GM20431 (cell line): Measurements from ENCODE around the gene RAD51AP2.
"Not testable (repeated sequence)": the region's sequence is repeated elsewhere in the genome, so short reads cannot be mapped to it uniquely, and the experiment has no call there.

Experiments used
- in situ Hi-C: fragments of 300-500 bp; cut with MseI, MboI; formaldehyde crosslinking; loops from one replicate; pipeline ENCODE4 v1.15.0; 2020; ENCODE audit warnings: low sequenced_read_pairs; ENCODE audit not compliant: unreplicated experiment

RAD51AP2 gene

DNA sequence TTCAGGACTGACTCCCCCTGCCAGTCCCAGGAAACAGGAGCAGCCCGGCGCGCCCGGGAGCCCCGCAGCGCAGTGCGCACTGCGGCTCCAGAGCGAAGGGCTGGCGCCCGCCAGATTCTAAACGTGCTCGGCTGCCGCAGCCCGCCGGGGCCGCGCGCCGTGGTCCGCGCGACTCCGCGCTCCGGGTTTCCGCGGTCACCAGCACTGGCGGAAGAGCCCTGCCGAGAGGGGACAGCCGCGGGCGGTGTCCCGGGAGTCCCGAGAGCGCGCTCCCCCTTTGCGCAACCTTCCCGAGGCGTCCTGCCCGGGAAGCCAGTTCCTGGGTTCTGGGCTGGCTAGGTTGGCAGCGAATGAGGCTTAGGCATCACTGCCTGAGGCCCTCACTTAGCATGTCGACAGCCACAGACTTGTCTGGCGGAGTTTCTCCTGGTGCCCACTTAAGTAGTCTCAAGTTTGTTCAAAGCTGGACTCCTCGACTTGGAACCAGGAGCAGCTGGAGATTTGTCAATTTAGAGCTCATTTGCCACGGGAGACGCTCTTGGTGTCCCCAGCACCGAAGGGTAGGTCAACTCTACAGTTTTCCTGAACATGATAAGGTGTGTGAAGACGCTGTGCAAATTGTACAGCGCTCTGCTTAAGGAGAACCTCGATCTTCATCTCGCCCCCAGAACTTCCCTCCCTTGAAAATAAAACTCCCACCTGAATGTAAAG is 20.8 kb upstream of the RAD51AP2 start:
- in situ Hi-C loops: no loop called here

DNA sequence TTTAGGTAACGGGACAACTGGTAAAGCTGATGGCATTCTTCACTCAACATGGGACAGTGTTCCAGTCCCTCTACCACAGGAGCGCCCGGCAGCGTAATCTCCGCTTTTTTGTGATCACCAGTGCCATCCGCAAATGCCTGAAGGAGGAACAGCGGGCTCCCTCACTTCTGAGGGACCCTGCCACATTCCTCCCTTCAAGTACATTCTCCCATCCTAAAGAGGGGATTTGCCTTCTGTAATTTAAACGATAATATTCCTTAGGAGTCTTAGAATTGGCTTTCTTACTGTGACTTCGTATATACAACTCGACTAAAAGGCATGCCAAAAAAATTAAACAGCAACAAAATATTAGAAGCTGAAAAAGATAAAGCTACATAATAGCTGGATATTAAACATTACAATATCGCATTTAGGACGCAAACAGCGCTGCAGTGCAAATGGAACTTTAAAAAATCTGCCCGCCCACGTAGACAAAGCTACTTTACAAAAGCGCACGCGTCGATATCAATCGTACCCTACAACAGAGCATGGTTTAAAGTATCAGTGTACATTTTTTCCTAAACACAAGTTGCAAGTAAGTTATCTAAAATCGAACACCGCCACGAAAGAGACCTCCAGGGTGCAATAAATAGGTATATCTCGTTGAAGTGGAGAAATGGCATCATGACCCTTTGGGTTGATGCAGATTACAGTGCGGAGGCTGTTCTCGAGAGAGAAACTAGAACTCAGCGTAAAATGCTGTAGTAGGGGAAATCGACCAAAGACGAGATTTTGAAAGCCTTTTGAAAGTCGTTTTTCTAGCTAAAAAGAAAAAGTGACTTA is 20.0 kb upstream of the RAD51AP2 start:
- in situ Hi-C loops: no loop called here

DNA sequence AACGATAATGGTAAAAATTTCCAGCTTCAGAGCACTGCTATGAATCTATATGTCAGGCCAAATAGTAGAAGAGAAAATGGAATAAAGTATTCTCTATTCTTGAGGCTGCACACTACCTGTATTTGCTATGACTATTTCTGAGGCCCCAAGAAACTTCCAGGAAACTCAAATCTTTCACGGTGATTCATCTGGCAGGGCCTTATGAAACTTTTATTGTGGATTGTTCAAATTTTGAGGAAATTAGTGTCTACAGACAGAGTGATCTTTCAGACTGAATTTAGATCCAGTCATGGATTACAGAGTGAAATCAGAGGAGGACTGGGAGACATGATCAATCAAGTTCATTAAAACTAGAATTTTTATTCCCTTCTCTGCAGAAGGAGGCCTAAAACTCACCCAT is 18.2 kb upstream of the RAD51AP2 start:
- in situ Hi-C loops: no loop called here

DNA sequence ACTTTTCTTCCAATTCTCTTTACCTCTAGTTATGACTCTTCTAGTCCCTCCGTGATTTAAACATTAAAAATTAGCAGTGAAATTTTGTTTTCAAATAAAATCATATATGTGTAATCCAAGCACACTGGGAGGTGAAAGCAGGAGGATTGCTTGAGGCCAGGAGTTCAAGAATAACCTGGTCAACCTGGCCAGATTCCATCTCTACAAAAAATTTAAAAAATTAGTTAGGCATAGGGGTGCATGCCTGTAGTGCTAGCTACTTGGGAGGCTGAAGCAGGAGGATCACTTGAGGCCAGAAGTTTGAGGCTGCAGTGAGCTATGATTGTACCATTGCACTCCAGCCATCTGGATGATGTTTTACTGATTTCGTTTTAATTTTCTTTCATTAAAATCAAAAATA is 15.3 kb upstream of the RAD51AP2 start:
- in situ Hi-C loops: no loop called here

DNA sequence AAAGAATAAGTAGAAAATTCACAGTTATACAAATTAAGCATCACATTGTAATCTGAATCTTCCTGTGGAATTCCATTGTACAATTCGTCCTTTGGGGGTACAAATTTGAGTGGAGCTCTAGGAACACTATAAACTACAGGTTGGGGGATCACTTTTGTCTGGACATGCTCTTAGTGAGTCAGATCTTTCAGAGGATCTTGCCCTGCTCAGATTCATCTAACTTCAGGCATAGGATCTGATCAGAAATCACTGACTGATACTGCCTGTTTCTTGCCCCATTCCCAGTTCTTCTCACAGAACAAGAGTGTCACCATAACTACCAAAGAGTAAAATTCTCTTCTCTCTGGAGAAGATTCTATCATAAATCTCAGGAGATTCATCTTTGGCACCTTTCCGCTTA is 11.5 kb upstream of the RAD51AP2 start:
- in situ Hi-C loops: no loop called here

DNA sequence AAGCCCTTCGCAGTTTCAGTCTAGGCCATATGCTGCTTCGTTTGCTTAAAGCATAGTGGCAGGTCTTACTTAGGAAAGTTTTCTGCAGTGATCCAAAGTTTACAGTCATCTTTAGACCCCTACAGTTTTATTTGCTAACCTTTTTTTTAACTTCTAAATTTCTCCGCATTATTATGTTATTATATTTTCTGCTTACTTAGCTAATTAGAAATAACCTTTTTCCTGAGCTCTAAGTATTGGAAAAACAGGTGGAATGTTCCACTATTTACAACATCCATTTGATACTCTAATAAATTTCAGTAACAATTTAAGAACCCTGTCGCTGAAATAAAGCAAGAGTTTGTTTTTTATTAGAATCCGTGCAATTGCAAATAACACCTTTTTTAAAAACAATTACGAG is 4.1 kb upstream of the RAD51AP2 start:
- in situ Hi-C loops: no loop called here

DNA sequence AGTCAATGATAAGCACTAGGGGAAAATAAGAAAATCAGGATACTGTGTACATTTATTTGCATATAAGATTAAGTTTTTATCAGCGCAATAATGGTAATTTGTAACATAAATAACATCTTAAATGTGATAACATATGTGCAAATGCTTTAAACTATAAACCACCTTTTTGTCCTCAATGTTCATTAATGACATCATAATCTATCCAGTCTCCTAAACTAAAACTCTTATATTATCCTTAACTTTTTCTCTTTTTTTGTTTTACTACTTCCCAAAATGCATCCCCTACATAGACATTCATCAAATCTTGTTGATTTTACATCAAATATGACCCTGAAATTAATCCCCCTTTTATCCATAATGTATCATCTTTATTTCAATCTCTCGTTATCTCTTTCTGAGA is 3.4 kb upstream of the RAD51AP2 start:
- in situ Hi-C loops: no loop called here

DNA sequence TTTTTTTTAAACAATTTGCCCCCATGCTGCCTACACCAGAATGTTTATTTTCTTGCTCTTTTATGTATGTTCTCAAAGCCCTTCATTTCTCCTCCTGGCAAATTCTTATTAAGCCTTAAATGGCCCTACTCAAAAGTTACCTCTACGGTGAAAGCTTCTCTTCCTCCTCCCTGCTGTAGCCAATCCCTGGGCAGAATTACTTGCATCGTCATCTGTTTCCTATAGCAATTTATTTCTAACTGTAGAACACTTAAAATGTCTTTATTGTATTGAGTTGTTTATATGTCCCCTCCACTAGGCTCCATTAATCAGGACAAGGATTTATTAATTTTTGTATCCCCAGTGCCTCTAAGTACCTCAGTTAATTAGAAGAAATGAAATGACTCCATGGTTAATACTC is 2.5 kb upstream of the RAD51AP2 start:
- in situ Hi-C loops: no loop called here

DNA sequence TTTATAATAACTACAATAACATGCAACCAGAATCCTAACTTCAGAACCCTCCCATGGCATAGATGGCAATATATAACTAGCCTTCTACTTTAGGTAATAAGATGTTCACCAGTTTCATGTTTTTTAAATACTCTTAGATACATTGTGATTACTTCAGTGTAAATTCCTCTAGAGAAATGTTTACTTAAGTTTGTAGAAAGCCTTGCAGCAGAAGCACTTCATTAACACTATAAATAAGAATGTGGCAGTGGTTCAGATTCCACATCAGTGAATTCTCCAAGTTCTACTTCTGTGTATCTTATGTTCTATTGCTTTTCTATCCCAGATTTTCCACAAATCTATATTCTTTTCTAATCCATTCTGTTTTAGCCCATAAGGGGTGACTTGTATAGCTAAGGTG is 1.2 kb upstream of the RAD51AP2 start:
- in situ Hi-C loops: no loop called here

DNA sequence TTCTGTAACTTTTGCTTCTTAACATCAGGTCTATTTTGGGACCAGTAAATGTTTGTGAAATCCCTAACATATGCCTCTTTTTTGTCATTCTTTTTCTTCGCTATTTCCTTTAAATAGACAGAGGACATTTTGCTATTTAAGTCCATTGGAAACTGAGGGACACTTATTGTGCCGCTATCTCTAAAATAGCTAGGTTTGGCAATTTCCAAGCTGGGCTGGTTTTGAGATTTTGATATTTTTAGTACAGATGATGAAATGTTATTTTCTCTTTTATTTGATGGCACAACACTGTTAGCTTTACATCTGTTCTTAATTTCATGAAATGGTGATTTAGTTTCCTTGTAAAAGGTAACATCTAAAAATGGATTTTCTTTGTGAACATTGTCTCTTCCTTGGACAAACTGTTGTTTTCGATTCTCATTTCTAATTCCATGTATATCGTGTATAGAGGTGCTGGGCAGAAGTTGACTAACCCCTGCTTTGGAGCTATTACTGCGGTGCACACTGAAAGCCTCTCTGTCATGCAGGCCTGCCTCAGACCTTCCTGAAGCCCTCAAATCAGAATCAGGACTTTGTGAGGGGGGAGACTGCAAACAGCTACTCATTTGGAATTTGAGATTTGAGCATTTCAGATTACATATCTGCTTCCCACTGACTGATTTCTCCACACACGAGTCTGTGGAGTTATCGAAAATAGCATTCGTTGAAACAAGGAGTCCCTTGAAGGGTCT is 594 bp downstream of the RAD51AP2 start:
- in situ Hi-C loops: no loop called here

DNA sequence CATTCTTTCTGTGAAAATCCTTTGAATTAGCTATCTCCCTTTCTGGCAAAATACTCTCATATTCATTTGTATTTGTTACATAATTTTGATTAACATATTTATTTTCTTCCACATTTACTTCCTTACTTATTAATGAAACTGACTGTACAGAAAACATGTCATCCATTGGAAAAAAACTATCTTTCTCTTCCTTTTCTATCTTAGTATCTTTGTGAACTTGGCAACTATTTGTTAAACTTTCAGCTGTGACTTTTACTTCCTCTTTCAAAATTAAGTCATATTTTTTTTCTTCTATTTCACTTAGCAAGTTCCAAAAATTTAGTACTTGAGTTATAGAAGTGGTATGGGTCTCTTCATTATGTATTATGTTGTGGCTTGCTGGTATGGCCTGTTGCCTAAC is 2.6 kb downstream of the RAD51AP2 start:
- in situ Hi-C loops: no loop called here

DNA sequence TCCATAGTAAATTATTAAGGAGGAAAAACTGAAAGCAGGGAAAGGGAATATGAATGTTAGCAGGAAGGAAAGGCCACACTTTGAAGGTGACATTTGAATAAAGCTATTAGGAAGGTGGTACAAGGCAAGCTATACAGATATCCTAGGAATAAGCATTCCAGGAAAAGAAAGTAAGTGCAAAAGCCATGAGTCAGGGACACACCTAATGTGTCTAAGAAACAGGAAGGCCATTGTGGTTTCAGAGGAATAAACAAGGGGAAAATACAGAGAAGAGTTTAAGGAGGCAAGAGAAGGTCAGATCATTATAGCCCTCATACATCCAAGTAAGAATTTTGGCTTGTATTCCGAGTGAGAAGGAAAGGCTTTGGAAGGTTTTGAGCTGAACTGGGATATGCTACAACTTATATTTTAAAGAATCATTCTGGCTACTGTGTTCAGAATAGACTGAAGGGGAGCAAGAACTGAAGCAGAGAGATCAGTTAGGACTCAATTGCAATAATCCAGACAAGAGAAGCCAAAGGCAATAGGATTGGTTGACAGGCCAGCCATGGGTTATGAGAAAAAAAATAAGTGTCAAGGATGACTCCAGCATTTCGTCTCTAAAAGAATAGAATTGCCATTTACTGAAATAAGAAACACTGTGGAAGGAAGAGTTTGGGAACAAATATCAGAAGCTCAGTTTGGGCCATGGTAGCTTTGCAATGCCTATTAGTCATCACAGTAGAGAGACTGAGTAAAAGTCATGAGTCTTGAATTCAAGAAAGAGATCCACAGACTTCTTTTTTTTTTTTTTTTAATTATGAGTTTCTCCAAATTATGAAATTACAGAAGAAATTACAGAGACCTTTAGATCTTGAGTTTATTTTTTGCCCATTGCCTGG is 11.3 kb downstream of the RAD51AP2 start:
- in situ Hi-C loops: no loop called here

DNA sequence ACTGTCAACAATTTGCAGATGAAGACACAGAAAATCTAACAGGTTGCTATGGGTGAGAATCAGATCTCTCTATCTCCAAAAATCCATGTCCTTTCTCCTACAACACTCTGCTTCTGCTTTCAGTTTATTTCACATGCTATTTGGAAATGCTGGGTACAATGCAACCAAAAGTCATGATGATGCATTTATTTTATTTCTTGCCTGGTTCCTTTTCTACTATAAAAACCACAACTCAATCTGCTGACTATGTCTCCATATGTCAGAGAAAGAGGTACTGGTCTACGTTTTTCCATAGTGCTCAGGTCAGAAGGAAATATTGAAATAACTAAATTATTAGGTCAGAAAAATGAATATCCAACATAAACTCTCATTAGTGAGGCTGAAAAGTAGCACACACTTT is 20.5 kb downstream of the RAD51AP2 start:
- in situ Hi-C loops: no loop called here

DNA sequence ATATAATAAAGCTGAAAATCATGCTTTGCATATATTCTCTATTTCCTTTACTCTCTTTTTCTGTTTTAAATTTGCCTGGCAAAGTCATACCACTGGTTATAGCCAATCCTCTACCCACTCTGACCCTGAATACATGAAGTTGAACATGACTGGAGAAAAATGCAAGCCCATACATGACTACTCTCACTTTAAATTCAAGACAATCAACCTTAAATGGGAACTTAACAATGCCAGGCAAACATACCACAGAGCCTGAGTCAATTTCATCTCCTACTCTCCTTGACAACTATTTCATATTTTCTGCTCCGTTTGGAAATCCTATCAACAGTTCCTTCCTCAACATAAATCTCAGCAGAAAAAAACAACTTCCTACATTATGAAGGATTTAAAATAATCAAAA is 22.6 kb downstream of the RAD51AP2 start:
- in situ Hi-C loops: no loop called here

DNA sequence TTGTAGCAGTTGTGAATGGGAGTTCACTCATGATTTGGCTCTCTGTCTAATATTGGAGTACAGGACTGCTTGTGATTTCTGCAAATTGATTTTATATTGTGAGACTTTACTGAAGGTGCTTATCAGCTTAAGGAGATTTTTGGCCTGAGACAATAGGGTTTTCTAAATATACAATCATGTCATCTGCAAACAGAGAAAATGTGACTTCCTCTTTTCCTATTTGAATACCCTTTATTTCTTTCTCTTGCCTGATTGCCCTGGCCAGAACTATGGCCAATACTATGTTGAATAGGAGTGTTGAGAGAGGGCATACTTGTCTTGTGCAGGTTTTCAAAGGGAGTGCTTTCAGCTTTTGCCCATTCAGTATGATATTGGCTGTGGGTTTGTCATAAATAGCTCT is 28.1 kb downstream of the RAD51AP2 start:
- in situ Hi-C loops: not testable (repeated sequence)

DNA sequence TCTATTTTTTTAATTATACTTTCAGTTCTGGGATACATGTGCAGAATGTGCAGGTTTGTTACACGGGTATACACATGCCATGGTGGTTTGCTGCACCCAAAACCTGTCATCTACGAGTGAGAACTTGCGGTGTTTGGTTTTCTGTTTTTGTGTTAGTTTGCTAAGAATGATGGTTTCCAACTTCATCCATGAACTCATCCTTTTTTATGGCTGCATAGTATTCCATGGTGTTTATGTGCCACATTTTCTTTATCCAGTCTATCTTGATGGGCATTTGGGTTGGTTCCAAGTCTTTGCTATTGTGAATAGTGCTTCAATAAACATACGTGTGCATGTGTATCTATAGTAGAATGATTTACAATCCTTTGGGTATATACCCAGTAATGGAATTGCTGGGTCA is 29.6 kb downstream of the RAD51AP2 start:
- in situ Hi-C loops: not testable (repeated sequence)

DNA sequence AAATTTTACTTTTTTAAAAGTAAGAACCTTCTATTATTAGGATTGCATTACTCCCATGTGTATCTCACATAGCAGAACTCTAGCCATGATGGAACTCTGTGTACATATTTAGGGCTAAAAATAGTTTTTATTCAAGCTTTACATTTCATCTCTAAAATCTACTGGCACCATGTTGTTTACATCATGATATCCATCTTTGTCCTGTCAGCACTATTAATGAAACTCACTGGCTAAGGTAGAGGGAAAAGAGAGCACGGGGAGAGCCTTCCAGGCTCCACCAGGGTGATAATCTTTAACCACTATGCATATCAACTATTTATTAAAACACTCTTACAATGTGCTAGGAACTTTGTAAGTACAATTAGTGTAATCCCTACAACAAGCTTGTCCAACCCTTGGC is 34.7 kb downstream of the RAD51AP2 start:
- in situ Hi-C loops: no loop called here

DNA sequence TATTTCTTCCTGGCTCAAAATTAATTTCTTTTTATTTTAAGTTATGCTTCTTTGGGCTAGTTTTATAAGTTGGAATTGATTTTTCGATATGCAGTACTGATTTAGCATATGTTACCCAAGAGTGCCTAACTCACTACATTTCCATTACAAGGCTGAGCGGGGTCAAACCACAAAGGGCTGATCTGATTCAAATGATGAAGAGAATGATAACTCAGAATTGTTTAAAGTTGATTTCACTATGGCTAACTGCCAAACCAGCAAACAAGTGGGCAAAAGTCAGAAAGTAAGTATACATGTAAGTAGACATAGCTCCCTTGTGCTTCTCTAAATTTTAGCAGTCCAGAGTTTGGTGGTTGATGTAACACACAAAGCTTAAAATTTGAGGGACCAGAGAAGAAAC is 35.6 kb downstream of the RAD51AP2 start:
- in situ Hi-C loops: no loop called here

DNA sequence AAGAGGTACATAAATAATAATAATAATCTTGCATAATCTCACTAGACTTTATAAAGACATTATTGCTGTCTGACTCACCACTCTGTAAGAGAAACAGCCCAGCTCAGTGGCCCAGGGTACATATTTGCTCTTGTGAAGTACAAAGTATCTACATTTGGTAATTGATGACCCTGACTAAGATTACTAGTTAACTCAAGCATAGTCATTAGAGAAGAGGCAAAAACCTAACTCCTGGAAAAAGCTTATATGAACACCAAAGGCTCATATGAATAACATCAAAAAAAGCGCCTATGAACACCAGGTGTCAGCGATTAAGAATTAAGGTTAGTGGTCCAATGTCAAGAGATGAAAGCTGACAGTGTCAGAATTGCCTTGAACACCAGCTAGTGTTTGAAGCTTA is 38.4 kb downstream of the RAD51AP2 start:
- in situ Hi-C loops: no loop called here

DNA sequence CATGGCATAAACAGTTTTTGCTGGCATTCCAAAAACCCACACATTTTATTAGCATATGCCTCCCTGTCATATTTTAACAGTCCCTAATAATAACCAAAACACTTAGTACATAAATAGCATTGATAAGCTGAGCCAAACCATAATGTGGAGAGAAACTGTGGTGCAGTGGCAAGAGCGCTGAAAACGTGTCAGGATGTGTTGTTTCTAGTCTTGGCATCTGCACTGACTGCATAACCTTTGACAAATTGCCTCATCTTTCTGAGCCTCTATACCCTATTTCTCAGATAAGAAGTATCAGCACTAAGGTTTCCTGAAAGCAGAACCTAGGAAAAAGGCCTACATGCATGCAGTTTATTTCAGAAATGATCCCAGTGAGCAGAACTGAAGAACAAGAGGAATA is 41.4 kb downstream of the RAD51AP2 start:
- in situ Hi-C loops: no loop called here
